Activated CD8-positive, alpha-beta memory T cell treated with anti-CD3 and anti-CD28 coated beads for 36 hours (primary cell): ENCODE data around the gene ATP8A2. TPM values are rescaled to one million over a fixed set of nuclear protein-coding genes. Genes with fewer than 3 reads are reported as not detected.

Experiments
- CTCF ChIA-PET: fragments of 350-600 bp; sonication (Branson Sonifier 250); formaldehyde crosslinking; loops from one replicate; lab custom pipeline; 2021; ENCODE audit warnings: antibody characterized with exemption; lab: Charles Lee
- POLR2A ChIA-PET: fragments of 350-600 bp; sonication (Branson Sonifier 250); formaldehyde crosslinking; loops from one replicate; lab custom pipeline; 2021; ENCODE audit warnings: antibody characterized with exemption; lab: Charles Lee
- total RNA-seq, 2 experiments: library from RNA; stranded (reverse); gene quantifications; one replicate each; pipeline ENCODE4 v1.2.3, GENCODE V29; 2021

ATP8A2 gene
- total RNA-seq, 2 experiments from 2014 or later = 0.75 to 0.97 TPM

- POLR2A ChIA-PET = no interaction called here
- CTCF ChIA-PET = no interaction called here
Observed at GRCh38 chr13:25982907-25983306, 611.1 kb downstream of the ATP8A2 start.

- CTCF ChIA-PET = no interaction called here
- POLR2A ChIA-PET = no interaction called here
Observed at GRCh38 chr13:25987987-25988386, 616.2 kb downstream of the ATP8A2 start.

- CTCF ChIA-PET = no interaction called here
- POLR2A ChIA-PET = no interaction called here
Observed at GRCh38 chr13:25988661-25989060, 616.9 kb downstream of the ATP8A2 start.

GRCh38 chr13:25990801-25991200 is 619.0 kb downstream of the ATP8A2 start:
- ChIA-PET CTCF (no interaction called here), POLR2A (no interaction called here)

- CTCF ChIA-PET = interaction anchor here (0.7 kb wide), 1 partner anchor 54 kb away, joined by 5 read pairs; no protein-coding TSS in a partner anchor
- POLR2A ChIA-PET = no interaction called here
Observed at GRCh38 chr13:25992076-25992475, 620.3 kb downstream of the ATP8A2 start.

GRCh38 chr13:26007261-26008125 is 635.7 kb downstream of the ATP8A2 start:
- ChIA-PET POLR2A (no interaction called here), CTCF (no interaction called here)

- POLR2A ChIA-PET = no interaction called here
- CTCF ChIA-PET = no interaction called here
Observed at GRCh38 chr13:26010487-26011207, 638.9 kb downstream of the ATP8A2 start.

- ChIA-PET POLR2A (no interaction called here), CTCF (no interaction called here)
Observed at GRCh38 chr13:26011208-26011573, 639.4 kb downstream of the ATP8A2 start.

GRCh38 chr13:26011996-26012821 is 640.4 kb downstream of the ATP8A2 start:
- ChIA-PET POLR2A (interaction anchor here (0.6 kb wide), 2 partner anchors 652 to 1283 kb away, joined by 3 read pairs; no protein-coding TSS in a partner anchor), CTCF (no interaction called here)

GRCh38 chr13:26012995-26013394 is 641.2 kb downstream of the ATP8A2 start:
- POLR2A ChIA-PET = interaction anchor here (0.6 kb wide), 1 partner anchor 1282 kb away, joined by 3 read pairs; no protein-coding TSS in a partner anchor
- CTCF ChIA-PET = no interaction called here

GRCh38 chr13:26015271-26016125 is 643.7 kb downstream of the ATP8A2 start:
- CTCF ChIA-PET = no interaction called here
- POLR2A ChIA-PET = no interaction called here

- ChIA-PET POLR2A (no interaction called here), CTCF (no interaction called here)
Observed at GRCh38 chr13:26016189-26016588, 644.4 kb downstream of the ATP8A2 start.

- ChIA-PET POLR2A (no interaction called here), CTCF (no interaction called here)
Observed at GRCh38 chr13:26017196-26017921, 645.6 kb downstream of the ATP8A2 start.

GRCh38 chr13:26017932-26018665 is 646.3 kb downstream of the ATP8A2 start:
- ChIA-PET CTCF (no interaction called here), POLR2A (no interaction called here)

- POLR2A ChIA-PET = no interaction called here
- CTCF ChIA-PET = no interaction called here
Observed at GRCh38 chr13:26019251-26019650, 647.5 kb downstream of the ATP8A2 start.

- CTCF ChIA-PET = no interaction called here
- POLR2A ChIA-PET = no interaction called here
Observed at GRCh38 chr13:26019881-26020870, 648.4 kb downstream of the ATP8A2 start.
